RWPE1 (cell line): Measurements from ENCODE around the gene C3AR1.

ENCODE experiments used
- CTCF ChIA-PET: fragments of 350-600 bp; sonication (Branson Sonifier 250); formaldehyde crosslinking; extraction: SDS; loops from one replicate; lab custom pipeline; 2021; lab: Yijun Ruan, JAX
- POLR2A ChIA-PET: fragments of 400-600 bp; formaldehyde crosslinking; extraction: SDS; loops from one replicate; lab custom pipeline; 2020; ENCODE audit warnings: antibody characterized with exemption; ENCODE audit not compliant: low non-redundant PET; lab: Yijun Ruan, JAX
- DNase-seq: peaks from one replicate; pipeline ENCODE4 v3.0.0; 2012; ENCODE audit warnings: low spot score
- H3K27ac ChIP-seq: fragments of 450-650 bp; 2 replicates; pipeline ENCODE4 v1.5.1; 2017
- TF ChIP-seq, protein P1 (sequence below): fragments of 450-650 bp; conservative IDR thresholded peaks from 2 replicates; pipeline ENCODE4 v1.5.1; 2017; ENCODE audit warnings: low read depth, mild to moderate bottlenecking

Gene C3AR1

DNA sequence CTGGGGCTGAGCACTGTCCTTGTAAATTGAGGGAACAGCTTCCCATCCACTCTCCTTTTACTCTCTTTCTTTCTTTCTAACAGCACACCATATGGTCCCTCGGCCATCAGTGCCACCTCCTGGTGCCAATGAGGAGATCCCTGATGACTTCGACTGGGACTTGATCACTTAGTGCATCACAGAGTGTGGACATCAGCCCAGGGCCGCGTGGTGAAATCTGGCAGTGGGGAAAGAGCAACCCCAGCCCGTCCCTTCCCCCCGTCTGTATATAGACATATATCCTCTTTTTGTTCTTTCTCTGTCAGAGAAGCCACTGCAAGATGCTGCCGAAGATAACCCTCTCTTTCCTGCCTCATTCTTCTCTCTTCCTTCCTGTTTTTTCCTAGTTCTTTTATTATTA, 13.5 kb downstream of the C3AR1 start:
- TF ChIP-seq, protein P1, sequence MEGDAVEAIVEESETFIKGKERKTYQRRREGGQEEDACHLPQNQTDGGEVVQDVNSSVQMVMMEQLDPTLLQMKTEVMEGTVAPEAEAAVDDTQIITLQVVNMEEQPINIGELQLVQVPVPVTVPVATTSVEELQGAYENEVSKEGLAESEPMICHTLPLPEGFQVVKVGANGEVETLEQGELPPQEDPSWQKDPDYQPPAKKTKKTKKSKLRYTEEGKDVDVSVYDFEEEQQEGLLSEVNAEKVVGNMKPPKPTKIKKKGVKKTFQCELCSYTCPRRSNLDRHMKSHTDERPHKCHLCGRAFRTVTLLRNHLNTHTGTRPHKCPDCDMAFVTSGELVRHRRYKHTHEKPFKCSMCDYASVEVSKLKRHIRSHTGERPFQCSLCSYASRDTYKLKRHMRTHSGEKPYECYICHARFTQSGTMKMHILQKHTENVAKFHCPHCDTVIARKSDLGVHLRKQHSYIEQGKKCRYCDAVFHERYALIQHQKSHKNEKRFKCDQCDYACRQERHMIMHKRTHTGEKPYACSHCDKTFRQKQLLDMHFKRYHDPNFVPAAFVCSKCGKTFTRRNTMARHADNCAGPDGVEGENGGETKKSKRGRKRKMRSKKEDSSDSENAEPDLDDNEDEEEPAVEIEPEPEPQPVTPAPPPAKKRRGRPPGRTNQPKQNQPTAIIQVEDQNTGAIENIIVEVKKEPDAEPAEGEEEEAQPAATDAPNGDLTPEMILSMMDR = no peak
- POLR2A ChIA-PET = no interaction called here
- H3K27ac ChIP-seq = no peak overlapping the region
- no peak for DNase-seq
- CTCF ChIA-PET = no interaction called here

DNA sequence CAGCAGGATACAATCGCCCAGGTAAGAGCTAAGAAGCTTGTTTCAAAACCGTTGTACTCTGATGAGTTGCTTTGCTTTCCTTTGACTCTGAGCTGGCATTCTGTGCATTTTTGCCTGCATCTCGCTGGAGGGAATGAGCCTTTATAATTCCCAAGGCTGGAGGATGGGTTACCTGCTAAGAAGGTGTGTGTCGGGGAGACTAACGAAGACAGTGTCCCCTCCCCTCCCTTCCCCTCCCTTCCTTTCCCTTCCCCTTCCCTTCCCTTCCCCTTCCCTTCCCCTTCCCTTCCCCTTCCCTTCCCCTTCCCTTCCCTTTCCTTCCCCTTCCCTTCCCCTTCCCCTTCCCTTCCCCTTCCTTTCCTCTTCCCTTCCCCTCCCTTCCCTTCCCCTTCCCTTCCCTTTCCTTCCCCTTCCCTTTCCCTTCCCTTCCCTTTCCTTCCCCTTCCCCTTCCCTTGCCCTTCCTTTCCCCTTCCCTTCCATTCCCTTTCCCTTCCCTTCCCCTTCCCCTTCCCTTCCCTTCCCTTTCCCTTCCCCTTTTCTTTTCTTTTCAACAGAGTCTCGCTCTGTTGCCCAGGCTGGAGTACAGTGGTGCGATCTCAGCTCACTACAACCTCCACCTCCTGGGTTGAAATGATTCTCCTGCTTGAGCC, 15.4 kb downstream of the C3AR1 start:
- DNase-seq = no peak
- CTCF ChIA-PET = no interaction called here
- POLR2A ChIA-PET = no interaction called here

DNA sequence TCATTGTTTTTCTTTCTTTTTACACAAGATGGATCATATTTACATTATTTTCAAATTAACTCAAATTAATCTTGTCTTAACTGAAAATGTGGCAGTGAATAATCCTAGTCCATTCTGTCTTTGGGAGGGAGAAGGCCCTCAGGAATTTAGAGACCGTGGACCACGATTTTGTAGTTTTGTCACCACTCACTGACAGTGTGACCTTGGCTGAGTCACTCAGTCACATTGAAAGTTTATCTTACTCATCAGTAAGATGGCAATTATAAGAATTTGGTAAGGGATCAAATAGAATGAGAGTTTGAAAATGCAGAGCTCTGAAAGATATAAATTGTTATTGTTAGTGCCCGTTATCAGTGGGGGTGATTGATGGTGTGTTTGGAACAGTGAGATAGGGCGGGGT, 17.3 kb downstream of the C3AR1 start:
- DNase-seq = no peak
- TF ChIP-seq, protein P1 = no peak
- no peak overlapping the region for H3K27ac ChIP-seq
- POLR2A ChIA-PET = no interaction called here
- CTCF ChIA-PET = no interaction called here

More for the DNA sequence above, 15.4 kb downstream of the C3AR1 start:
- TF ChIP-seq, protein P1 = no peak
- no peak overlapping the region for H3K27ac ChIP-seq

DNA sequence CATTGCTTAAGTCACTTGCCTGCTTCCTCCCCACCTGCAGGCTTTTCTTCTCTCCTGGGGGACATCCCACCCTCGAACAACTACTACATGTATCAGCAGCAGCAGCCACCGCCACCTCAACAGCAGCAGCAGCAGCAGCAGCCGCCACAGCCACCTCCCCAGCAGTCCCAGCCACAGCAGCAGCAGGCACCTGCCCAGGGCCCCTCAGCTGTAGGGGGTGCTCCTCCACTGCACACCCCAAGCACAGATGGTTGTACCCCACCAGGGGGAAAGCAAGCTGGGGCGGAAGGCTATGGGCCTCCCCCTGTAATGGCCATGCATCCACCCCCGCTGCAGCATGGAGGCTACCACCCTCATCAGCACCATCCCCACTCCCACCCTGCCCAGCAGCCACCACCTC, 18.3 kb downstream of the C3AR1 start:
- POLR2A ChIA-PET = no interaction called here
- CTCF ChIA-PET = interaction anchor here (0.5 to 0.6 kb wide), 3 partner anchors 33 to 326 kb away, joined by 3 to 5 read pairs (median 3); no protein-coding TSS in a partner anchor
- TF ChIP-seq, protein P1 = no peak
- DNase-seq = no peak
- H3K27ac ChIP-seq = no peak overlapping the region

DNA sequence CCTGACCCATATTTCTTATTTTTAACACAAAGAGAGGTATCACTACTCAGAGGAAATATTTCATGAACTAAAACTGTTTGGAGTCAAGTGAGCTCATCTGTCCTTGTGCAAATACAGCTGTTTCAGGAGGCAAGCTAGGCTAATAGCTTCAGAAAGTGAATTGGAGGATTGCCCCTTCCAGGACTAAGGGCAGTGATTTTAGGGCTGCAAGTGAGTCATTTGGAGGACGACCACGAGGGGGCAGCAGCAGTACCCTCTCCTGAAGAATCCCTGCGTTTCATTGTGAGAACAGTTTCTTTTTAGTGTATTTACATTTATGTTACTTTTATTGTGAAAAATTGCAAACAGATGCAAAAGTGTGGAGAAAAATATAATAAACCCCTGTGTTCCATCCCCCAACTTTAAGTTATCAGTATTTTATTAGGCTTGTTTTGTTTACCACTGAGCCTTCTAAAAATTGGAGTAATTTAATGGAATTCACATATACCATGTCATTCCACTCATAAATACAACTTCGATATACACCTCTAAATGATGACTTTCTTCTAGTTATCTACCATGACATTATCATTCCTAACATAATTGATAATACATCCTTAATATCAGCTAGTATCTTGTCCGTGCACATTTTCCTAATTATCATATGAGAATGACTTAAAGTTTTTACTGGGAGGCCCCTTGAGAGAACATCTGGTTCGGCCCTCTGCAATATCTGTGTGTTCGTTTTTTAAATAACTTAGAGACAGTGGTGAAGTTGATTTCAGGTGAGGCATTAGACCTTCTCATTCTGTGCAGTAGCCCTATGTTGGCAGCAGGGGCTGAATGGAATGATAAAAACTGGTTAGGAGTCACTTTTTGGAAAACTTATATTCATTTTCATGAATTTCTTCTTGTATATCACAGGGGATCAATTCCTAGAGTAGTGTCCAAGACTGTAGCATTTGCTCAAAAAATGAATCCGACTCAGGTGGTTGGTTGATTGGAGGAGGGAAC, 19.9 kb downstream of the C3AR1 start:
- peak; percentile 61 for DNase-seq
- CTCF ChIA-PET = interaction anchor here (0.5 to 0.8 kb wide), 8 partner anchors 12 to 1006 kb away, joined by 3 to 6 read pairs (median 4); no protein-coding TSS in a partner anchor
- POLR2A ChIA-PET = no interaction called here
- TF ChIP-seq, protein P1 = peak; percentile 65
- H3K27ac ChIP-seq = no peak overlapping the region

DNA sequence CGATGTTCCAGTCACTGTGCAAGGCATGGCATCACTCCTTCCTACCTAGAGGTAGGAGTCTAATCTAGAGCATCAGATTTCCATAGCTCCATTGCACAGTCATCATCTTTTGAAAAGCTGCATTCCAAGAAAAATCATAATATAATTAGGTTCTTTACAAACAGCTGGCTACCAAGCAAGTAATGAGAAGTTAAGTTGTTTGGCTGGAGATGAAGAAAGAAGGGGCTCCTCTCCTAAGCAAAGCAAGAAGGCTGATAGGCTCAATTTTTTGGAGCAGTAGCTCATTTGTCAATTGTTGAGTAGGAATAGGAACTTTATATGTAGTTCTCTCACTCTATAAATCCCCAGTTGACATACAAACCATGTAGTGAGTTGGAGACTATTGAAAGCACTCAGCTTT, 25.4 kb downstream of the C3AR1 start:
- no peak for DNase-seq
- ChIA-PET POLR2A (no interaction called here), CTCF (no interaction called here)
- TF ChIP-seq, protein P1 = no peak
- H3K27ac ChIP-seq = no peak overlapping the region
